HUES6 (cell line): ENCODE measurements around the gene FLT1.

Experiments
- H3K27ac ChIP-seq: 2 replicates; pipeline ENCODE4 v1.7.0; 2013; ENCODE audit warnings: low read depth, mild to moderate bottlenecking, low read length, inconsistent platforms
- H3K27me3 ChIP-seq: 2 replicates; pipeline ENCODE4 v1.6.1; 2013; ENCODE audit warnings: low read length; ENCODE audit not compliant: control insufficient read depth, insufficient read depth
- H3K36me3 ChIP-seq: 2 replicates; pipeline ENCODE4 v1.6.1; 2013; ENCODE audit warnings: low read length; ENCODE audit not compliant: control insufficient read depth, insufficient read depth
- H3K4me1 ChIP-seq: 2 replicates; pipeline ENCODE4 v1.6.1; 2013; ENCODE audit warnings: low read length; ENCODE audit not compliant: control insufficient read depth, insufficient read depth
- H3K4me3 ChIP-seq: 2 replicates; pipeline ENCODE4 v1.5.1; 2013; ENCODE audit warnings: low read depth, low read length
- H3K9ac ChIP-seq: one replicate; pipeline ENCODE4 v1.6.1; 2013; ENCODE audit warnings: mild to moderate bottlenecking, low read length
- H3K9me3 ChIP-seq: 2 replicates; pipeline ENCODE4 v1.6.1; 2013; ENCODE audit warnings: low read depth, low read length; ENCODE audit not compliant: control insufficient read depth, insufficient read depth

Gene FLT1

DNA sequence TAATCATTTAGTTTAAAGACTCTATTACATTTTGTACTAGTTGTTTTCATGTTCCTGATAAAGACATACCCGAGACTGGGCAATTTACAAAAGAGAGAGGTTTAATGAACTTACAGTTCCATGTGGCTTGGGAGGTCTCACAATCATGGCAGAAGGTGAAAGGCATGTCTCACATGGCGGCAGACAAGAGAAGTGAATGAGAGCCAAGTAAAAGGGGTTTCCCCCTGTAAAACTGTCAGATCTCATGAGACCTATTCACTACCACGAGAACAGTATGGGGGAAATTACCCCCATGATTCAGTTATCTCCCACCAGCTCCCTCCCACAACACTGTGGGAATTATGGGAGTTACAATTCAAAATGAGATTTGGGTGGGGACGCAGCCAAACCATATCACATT is 227.4 kb downstream of the FLT1 start:
- Histone ChIP-seq H3K4me1 (no peaks in the 10 kb centered on the region), H3K9me3 (no peaks in the 10 kb centered on the region), H3K27me3 (no peaks in the 10 kb centered on the region), H3K9ac (no peak overlapping the region), H3K36me3 (peaks cover 52% of the 10 kb centered on the region), H3K27ac (no peak overlapping the region), H3K4me3 (no peak overlapping the region)

DNA sequence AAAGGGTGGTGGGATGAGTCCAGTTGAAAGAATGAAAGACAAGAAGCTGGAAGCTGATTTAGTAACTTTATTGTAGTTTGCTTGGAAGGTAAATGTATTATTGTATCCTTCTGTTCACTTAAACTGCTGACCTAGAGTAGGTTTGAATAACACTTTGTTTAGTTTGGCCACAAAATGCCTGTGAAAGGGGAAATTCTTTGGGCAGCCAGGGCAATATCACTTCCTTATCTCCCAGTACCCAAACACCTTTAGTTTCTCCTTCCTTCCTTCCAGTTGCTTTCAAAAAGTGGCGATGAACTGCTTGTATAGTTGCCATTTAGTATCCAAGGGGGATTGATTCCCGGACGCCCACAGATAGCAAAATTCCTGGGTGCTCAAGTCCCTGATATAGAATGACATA is 236.5 kb downstream of the FLT1 start:
- Histone ChIP-seq H3K9me3 (no peaks in the 10 kb centered on the region), H3K36me3 (peaks cover 55% of the 10 kb centered on the region), H3K9ac (no peak overlapping the region)

DNA sequence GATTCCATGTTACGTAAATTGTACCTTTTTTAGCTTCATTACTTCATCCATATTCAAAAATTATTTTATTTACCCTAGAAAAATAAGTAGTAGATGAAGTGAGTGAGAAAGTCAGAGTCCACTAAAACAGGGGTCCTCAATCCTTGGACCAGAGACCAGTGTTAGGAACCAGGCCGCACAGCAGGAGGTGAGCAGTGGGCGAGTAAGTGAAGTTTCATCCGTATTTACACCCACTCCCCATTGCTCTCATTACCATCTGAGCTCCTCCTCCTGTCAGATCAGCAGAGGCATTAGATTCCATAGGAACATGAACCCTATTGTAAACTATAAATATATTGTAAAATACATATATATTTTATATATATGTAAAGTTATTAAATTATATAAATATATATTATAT is 237.6 kb downstream of the FLT1 start:
- Histone ChIP-seq H3K4me3 (no peak overlapping the region), H3K9ac (no peak overlapping the region), H3K27me3 (no peaks in the 10 kb centered on the region), H3K27ac (no peak overlapping the region), H3K9me3 (no peaks in the 10 kb centered on the region), H3K4me1 (peaks cover 5% of the 10 kb centered on the region), H3K36me3 (peaks cover 46% of the 10 kb centered on the region)

More for the DNA sequence above, 236.5 kb downstream of the FLT1 start:
- H3K27me3 ChIP-seq = no peaks in the 10 kb centered on the region
- no peak overlapping the region for H3K4me3 ChIP-seq
- H3K4me1 ChIP-seq = peaks cover 5% of the 10 kb centered on the region
- no peak overlapping the region for H3K27ac ChIP-seq

DNA sequence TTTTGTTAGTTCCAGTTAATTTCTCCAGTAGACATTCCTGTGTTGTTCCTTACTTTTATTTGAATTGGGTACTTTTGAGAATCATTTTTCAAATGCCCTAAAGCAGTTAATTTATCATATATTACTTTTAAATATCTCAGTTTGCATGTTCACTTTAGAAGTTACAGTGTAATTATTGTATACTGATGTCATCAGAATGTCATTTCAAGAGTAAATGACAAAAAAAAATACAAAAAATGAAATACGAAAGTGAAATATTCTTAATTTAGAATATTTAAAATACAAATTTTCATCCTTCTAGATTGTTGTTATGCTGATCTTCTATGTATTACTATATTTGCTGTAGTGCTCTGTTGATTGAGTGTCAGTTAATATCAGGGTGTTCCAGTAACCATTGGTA is 242.4 kb downstream of the FLT1 start:
- Histone ChIP-seq H3K9me3 (no peaks in the 10 kb centered on the region), H3K36me3 (peaks cover 14% of the 10 kb centered on the region), H3K4me1 (peaks cover 5% of the 10 kb centered on the region), H3K4me3 (no peak overlapping the region), H3K9ac (no peak overlapping the region), H3K27me3 (no peaks in the 10 kb centered on the region), H3K27ac (no peak overlapping the region)

DNA sequence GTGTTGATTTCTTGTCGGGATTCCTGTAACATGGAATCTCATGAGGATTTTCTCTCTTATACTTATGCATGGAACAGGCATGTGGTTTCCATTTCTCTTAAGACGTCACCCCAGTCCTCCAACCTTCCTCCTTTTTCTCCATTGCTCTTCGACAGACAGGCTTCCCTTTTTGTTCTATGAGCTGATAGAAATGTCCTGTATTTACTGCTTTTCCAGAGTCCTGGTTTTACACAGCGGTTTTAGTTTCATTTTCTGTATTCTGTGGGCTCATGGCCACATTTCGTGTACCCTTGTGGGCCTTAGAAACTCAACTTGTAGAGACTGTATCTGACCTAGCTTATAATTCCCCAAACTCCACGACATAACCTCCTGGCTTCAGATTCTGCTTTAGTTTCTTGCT is 243.5 kb downstream of the FLT1 start:
- Histone ChIP-seq H3K27ac (no peak overlapping the region), H3K4me1 (peaks cover 5% of the 10 kb centered on the region), H3K9ac (no peak overlapping the region), H3K27me3 (no peaks in the 10 kb centered on the region), H3K9me3 (no peaks in the 10 kb centered on the region), H3K36me3 (peaks cover 8% of the 10 kb centered on the region), H3K4me3 (no peak overlapping the region)

DNA sequence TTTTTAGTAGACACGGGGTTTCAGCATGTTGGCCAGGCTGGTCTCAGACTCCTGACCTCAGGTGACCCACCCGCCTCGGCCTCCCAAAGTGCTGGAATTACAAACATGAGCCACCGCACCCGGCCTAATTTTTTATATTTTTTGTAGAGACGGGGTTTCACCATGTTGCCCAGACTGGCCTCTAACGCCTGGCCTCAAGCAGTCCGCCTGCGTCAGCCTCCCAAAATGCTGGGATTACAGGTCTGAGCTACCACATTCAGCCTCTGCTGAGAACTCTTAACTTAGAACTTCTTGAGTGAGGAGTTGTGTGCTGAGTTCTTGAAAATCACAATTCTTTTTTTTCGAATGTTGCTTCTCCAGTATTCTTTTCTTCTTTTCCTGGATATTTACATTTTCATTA is 244.4 kb downstream of the FLT1 start:
- Histone ChIP-seq H3K9me3 (no peaks in the 10 kb centered on the region), H3K4me1 (no peaks in the 10 kb centered on the region), H3K9ac (no peak overlapping the region), H3K27me3 (no peaks in the 10 kb centered on the region), H3K36me3 (peaks cover 11% of the 10 kb centered on the region; the same call in 1 of the 2 replicates), H3K4me3 (no peak overlapping the region), H3K27ac (no peak overlapping the region)
